Prostate gland (tissue), 2 donors: Measurements from ENCODE around the gene NAT10. TPM values are rescaled to one million over a fixed set of nuclear protein-coding genes. Genes with fewer than 3 reads are reported as not detected.

ENCODE experiments used
- DNase-seq: peaks from one replicate; pipeline ENCODE4 v3.0.0-alpha.2; 2019; ENCODE audit warnings: low spot score
- H3K27ac ChIP-seq, 2 donors: fragments of 200-600 bp; sonication (generic); 2 replicates each; pipeline ENCODE4 v1.5.1; 2017 to 2019
- H3K27me3 ChIP-seq: fragments of 200-600 bp; sonication (generic); replicated peaks from 2 replicates; pipeline ENCODE4 v1.5.1; 2019; ENCODE audit not compliant: insufficient read depth
- H3K36me3 ChIP-seq, 2 donors: fragments of 200-600 bp; sonication (generic); 1 replicate in 1 of 2; 2 replicates in 1 of 2; pipeline versions ENCODE4 v1.5.1 to v1.8.1; 2017 to 2019
- H3K4me1 ChIP-seq: fragments of 200-600 bp; sonication (generic); replicated peaks from 2 replicates; pipeline ENCODE4 v1.5.1; 2019
- H3K4me3 ChIP-seq, 2 donors: fragments of 200-600 bp; sonication (generic); 2 replicates each; pipeline ENCODE4 v1.5.1; 2017 to 2019
- H3K9me3 ChIP-seq: fragments of 200-600 bp; sonication (generic); 2 replicates; pipeline ENCODE4 v1.5.1; 2017
- CTCF ChIP-seq, 4 experiments: fragments of 200-600 bp in 2 of 4; fragments of 450-650 bp in 2 of 4; sonication (generic) in 2 of 4; IDR thresholded peaks; 1 replicate in 3 of 4; 2 replicates in 1 of 4; pipeline ENCODE4 v1.5.1; 2016 to 2019; ENCODE audit warnings: antibody characterized with exemption in 4 of 4, mild to moderate bottlenecking in 2 of 4, moderate library complexity in 2 of 4
- POLR2A ChIP-seq: fragments of 450-650 bp; IDR thresholded peaks from one replicate; pipeline ENCODE4 v1.6.1; 2016; ENCODE audit warnings: antibody characterized with exemption, mild to moderate bottlenecking
- POLR2AphosphoS5 ChIP-seq: sonication (generic); formaldehyde crosslinking; IDR thresholded peaks from one replicate; pipeline ENCODE4 v1.6.1; 2017; ENCODE audit warnings: antibody characterized with exemption
- WGBS: methylation state at CpG from one replicate; pipeline ENCODE4 v1.1.5; 2018; 5-methylcytosine and 5-hydroxymethylcytosine counted together
- intact Hi-C: fragments of 100-400 bp; cut with DNase I; formaldehyde crosslinking; loops from one replicate; pipeline ENCODE4 v1.14.2; 2022
- total RNA-seq, 2 donors: library from RNA; depleted of rRNA; stranded (reverse); fragments of >200 nt; gene quantifications; one replicate each; pipeline ENCODE4 v1.1.0, GENCODE V29; 2016

Gene NAT10
- total RNA-seq, 2 donors from 2014 or later = 21.9 to 34.7 TPM

GRCh38 chr11:34072832-34073231, 32.6 kb upstream of the NAT10 start:
- DNase-seq = no peak
- H3K27me3 ChIP-seq = no peaks in the 10 kb centered on the region
- H3K36me3 ChIP-seq = no peaks in the 10 kb centered on the region
- 68% methylated on average over 2 of the region's 2 CpGs for WGBS
- no peak for TF ChIP-seq POLR2AphosphoS5
- no peak for TF ChIP-seq CTCF (IDR thresholded peaks at IDR 0.05)
- no peak for TF ChIP-seq POLR2A
- H3K27ac ChIP-seq = no peak overlapping the region
- peaks cover 3% of the 10 kb centered on the region for H3K4me1 ChIP-seq
- H3K9me3 ChIP-seq = no peaks in the 10 kb centered on the region
- no peak overlapping the region for H3K4me3 ChIP-seq
- intact Hi-C loops = no loop called here

GRCh38 chr11:34074391-34074790, 31.0 kb upstream of the NAT10 start:
- Histone ChIP-seq H3K4me1 (no peaks in the 10 kb centered on the region), H3K4me3 (no peak overlapping the region), H3K9me3 (no peaks in the 10 kb centered on the region), H3K27me3 (no peaks in the 10 kb centered on the region), H3K36me3 (no peaks in the 10 kb centered on the region), H3K27ac (no peak overlapping the region)
- intact Hi-C loops = no loop called here
- WGBS = 72% methylated on average over 4 of the region's 4 CpGs
- no peak for DNase-seq
- TF ChIP-seq CTCF (IDR thresholded peaks at IDR 0.05) (no peak), POLR2AphosphoS5 (no peak), POLR2A (no peak)

- no peak overlapping the region for H3K27ac ChIP-seq
- H3K4me3 ChIP-seq = no peak overlapping the region
- intact Hi-C loops = no loop called here
- DNase-seq = no peak
- no peaks in the 10 kb centered on the region for H3K27me3 ChIP-seq
- WGBS = 29% methylated on average over 2 of the region's 2 CpGs
- TF ChIP-seq CTCF (IDR thresholded peaks at IDR 0.05) (no peak), POLR2A (no peak), POLR2AphosphoS5 (no peak)
- no peaks in the 10 kb centered on the region for H3K36me3 ChIP-seq
- H3K4me1 ChIP-seq = no peaks in the 10 kb centered on the region
- no peaks in the 10 kb centered on the region for H3K9me3 ChIP-seq
Observed at GRCh38 chr11:34075178-34075820, 30.1 kb upstream of the NAT10 start.

- H3K36me3 ChIP-seq = no peaks in the 10 kb centered on the region
Observed at GRCh38 chr11:34080609-34081008, 24.8 kb upstream of the NAT10 start.

More at GRCh38 chr11:34080609-34081008, 24.8 kb upstream of the NAT10 start:
- DNase-seq = no peak
- intact Hi-C loops = no loop called here
- 90% methylated on average over 4 of the region's 4 CpGs for WGBS
- Histone ChIP-seq H3K27me3 (no peaks in the 10 kb centered on the region), H3K4me3 (no peak overlapping the region), H3K4me1 (peaks cover 7% of the 10 kb centered on the region), H3K9me3 (no peaks in the 10 kb centered on the region), H3K27ac (no peak overlapping the region)
- TF ChIP-seq POLR2AphosphoS5 = no peak
- TF ChIP-seq CTCF (IDR thresholded peaks at IDR 0.05) = no peak
- TF ChIP-seq POLR2A = no peak
